ENCODE data around the gene RBFOX2.

Gene RBFOX2

DNA sequence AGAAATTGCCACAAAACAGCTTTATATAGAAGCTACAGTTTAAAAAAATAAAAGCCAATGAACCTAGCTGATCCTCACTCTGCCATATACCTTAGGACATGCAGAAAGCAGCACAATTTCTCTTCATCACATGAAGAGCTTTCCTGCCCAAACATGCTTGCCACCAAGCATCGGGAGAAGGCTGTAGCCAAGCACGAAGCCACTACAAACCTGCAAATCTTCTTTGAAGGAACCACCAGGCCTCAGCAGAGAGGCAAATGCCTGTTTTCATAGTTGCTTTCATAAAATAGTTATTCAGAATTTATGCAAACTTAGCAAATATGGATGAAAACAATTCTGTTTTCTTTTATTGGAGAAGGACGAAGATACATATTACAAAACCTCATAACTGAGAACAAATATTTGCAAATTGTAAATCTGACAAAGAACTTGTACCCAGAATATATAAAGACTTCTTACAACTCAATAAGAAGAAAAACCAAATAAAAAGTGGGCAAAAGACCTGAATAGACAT lies 100.3 kb downstream of the RBFOX2 start:
- DNase-seq (ENCODE audit: low spot score): no peak

DNA sequence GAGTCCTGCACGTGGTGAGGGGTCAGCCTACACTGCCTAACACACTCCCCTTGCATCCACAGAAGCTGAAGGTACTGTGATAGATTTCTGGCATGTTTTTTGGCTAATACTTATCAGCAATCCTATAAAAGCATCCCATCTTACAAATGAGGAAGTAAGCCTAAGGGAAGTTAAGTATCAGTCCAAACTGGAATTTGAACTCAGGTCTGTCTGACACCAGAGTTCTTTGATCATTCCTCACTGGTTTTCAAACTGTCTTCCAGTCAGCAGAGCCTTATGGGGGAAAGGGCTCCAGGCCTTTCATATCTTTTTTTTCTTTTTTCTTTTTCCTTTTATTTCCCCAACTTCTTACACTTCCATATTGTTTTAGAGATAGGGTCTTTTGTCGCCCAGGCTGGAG lies 105.6 kb downstream of the RBFOX2 start:
- no peak for DNase-seq (ENCODE audit: low spot score)

DNA sequence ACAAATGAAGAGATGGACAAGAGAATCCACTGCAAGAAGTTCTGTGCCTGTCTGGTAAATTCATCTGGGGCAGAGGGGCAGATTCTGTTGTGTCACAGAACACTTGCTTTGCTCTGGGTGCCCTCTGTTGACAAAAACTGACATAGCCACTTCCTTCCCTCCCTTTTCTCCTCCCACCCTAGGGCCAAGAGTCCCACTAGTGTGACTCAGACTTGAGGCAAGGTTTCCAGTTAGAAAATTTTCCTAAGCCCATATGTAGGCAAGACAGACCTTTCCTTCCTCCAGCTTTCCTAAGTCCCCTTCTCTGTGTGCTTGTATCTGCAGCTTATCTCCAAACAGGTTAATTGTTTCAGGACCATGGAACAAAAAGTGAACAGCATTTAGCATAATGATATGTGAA lies 106.8 kb downstream of the RBFOX2 start:
- DNase-seq (ENCODE audit: low spot score): peak; percentile 85

DNA sequence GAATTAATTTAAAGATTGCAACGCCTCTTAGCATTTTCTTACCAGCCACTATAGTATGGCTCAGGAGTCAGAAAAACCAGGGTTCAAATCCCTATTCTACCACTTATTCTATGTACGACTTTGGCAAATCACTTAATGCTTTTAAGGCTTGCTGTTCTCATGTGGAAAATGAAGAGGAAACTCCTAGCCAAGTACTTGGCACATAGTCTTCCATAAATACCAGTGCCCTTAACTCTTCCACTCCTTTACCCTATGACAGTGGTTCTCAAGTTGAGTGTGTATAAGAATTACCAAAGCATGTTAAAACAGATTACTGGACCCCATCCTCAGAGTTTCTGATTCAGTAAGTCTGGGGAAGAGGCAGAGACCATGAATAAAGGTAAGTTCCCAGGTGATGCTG lies 107.6 kb downstream of the RBFOX2 start:
- no peak for DNase-seq (ENCODE audit: low spot score)

DNA sequence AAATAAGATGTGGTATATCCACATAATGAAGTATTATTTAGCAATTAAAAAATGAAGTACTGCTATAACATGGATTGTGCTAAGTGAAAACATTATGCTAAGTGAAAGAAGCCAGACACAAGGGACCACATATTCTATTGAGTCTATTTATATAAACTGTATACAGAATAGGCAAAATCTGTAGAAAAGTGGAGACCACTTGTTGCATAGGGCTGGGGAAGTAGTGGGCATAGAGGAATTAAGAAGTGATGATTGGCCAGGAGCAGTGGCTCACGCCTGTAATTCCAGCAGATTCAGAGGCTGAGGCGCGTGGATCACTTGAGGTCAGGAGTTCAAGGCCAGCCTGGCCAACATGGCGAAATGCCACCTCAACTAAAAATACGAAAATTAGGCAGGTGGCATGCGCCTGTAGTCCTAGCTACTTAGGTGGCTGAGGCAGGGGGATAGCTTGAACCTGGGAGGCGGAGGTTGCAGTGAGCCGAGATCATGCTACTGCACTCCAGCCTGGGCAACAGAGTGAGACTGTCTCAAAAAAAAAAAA lies 109.6 kb downstream of the RBFOX2 start:
- DNase-seq (ENCODE audit: low spot score): no peak

DNA sequence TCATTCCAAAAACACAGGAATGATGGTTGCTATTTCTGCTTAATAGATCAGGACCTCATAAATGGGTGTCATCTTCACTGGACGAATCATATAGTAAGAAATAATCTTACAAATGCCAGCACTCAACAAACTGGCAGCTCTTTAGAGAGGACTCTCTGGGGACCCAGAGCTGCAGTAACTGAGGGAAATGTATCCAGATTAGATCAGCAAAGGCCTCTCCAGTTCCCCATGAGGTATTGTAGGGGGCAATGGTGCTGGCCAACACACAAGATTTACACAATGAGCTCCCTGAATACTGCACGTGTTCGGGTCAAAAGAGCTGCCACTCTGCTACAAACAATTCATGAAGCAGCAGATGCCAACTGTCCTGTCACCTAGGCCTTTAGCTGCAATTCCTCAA lies 110.2 kb downstream of the RBFOX2 start:
- no peak for DNase-seq (ENCODE audit: low spot score)

DNA sequence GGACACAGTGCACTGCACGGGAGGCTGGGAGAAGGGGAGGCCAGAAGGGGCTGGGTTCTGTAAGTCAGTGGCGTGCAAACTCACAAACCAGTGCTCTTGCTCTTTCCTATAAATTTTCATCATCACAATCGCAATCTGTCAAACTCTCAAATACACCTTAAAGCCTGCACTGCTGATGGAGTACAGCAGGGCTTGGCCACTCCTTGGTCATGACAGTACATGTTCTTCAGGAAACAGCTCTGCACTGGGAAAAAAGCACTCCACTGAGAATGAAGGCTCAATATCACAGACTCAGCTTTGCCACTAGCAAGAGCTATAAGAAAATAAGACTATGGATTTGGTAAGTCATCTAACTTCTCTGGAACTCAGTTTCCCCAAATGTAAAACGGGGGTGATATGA lies 111.0 kb downstream of the RBFOX2 start:
- no peak for DNase-seq (ENCODE audit: low spot score)

DNA sequence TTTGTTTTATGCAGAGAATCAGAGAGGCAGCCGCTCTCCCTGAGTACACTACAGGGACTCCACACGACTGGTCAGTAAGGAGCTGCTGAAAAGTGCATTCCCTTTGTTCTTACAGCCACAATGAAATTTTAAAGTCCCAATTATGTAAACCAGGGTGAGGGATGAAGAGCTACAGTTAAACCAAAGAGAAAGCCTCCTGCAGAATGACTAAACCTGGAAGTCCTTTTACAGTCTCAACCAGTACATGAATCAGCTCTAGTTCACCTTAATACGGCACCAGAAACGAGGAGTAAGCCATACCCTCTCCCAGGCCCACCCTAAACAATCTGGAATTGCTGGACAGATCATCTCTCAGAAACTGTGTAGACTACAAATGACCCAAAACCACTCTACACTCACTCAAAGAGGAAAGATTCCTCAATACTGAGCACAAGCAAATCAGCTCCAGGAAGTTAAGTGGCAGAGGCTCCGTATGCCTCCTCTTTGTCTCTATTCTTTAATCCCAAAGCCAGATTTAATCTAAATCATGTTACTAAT lies 113.1 kb downstream of the RBFOX2 start:
- no peak for DNase-seq (ENCODE audit: low spot score)

DNA sequence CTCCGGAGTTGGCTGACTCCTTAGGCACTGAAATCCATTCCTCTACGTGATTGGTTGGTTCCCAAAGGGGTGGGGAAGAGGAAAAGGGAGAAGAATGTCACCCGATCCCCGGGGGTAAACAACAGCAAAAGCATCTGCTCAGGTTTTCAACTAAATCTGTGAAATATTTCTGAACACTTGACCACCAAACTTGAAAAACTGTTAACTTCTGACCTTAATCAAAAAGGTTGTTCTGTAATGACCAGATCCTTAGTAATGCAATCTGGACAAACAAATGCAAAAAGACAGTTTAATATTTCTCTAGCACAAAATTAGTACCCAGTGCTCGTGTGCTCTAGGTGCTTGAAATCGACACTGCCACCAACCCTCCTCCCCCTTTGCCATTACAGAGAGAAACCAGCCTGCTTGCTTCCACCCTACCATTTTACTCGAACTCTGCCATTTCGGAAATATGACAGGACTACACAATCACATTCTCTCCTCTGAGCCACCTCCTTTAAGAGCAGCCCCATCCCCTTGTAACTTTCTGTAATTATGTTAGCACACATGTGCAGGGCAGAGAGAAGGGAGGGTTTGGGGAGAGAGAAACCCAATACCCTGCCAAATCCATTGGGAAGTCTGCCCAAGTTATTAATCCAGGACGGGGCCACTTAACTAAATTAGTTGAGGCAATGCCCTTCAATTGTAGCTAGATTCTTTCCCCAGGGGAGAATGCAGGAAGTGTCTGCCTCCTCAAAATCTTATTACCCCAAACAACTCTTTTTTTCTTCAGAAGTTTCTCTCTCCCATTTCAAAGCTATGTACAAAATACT lies 113.8 kb downstream of the RBFOX2 start:
- DNase-seq (ENCODE audit: low spot score): peak; percentile 87

DNA sequence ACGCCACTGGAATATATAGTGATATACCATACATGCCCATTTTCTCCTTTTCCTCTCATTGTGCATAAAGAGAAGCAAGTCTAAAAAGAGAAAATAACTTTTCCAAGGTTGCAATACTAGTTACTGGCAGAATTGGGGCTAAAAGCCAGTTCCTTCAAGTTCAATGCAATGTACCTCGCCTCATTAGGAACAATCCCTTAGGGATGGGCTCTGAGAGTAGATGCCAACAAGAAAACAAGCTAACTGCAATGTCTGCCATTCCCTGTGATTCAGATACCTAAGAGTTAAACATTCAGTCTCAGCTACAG lies 114.3 kb downstream of the RBFOX2 start:
- no peak for DNase-seq (ENCODE audit: low spot score)

DNA sequence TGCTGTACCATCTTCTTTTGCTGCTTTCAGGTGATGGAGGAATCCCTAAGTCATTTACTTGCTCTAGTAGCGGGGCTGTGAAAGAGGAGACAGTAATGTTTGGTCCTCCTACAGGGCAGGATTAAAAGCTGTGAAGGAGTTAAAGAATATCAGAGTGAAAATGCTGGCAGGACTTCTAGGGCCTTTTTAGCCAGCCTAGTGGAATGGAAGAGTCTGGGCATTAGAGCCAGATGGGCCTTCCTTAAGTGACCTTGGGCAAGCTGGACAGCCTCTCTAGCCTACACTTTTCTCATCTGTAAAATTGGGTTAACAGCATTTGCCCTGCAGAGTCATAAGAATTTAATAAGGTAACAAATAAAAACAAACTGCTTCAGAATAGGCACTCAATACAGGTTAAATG lies 114.7 kb downstream of the RBFOX2 start:
- DNase-seq (ENCODE audit: low spot score): no peak

DNA sequence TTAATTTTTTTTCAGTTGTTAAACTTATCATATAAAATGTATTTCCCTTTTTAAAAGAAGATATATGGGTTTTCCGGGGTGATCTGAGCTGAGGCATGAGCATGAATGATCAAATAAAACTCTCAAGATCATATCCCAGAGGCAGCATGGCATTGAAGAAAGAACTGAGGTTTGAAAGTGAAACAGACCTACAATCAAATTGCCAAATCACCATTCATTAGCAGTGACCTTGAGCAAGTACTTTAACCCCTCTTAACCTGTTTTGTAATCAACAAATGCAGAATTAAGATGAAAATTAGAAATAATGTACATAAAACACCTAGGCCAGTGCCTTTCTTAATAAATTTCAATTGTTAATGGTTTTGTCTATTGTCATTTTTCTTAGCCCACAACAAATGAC lies 116.0 kb downstream of the RBFOX2 start:
- DNase-seq (ENCODE audit: low spot score): no peak

DNA sequence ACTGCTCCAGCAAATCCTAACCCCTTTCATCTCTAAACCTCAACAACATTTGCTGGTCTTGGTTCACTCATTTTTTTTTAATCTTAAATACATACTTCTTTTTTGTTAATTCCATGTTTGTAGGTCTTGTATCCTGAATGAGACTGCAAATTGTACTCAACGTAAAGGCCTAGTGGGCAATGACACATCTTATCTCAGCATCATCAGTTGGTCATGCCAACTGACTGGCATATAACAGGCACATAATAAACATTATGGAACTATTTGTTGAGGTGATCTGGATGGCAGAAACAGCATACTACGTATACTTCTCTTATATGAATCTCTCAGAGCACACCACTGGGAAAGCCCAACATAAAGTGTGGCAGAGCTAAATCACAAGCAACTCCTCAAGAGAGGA lies 116.7 kb downstream of the RBFOX2 start:
- no peak for DNase-seq (ENCODE audit: low spot score)

DNA sequence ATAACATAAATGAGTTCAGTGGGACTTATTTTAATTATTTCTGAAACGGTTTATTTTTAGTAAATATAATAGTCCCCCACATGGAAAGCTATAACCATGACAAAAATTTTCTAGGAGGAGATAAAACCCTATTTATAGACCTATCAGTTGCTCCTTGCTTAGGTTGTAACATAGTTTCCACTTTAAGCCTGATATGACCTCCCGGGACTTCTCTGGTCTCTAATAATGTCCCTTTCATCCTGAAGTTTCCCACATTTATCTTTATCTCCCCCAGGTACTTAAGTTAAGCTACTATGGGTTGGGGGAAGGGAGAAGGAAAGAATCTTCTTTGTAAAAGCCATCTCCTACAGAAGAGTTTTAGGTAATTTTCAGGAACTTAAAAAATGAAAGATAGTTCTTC lies 117.7 kb downstream of the RBFOX2 start:
- no peak for DNase-seq (ENCODE audit: low spot score)

DNA sequence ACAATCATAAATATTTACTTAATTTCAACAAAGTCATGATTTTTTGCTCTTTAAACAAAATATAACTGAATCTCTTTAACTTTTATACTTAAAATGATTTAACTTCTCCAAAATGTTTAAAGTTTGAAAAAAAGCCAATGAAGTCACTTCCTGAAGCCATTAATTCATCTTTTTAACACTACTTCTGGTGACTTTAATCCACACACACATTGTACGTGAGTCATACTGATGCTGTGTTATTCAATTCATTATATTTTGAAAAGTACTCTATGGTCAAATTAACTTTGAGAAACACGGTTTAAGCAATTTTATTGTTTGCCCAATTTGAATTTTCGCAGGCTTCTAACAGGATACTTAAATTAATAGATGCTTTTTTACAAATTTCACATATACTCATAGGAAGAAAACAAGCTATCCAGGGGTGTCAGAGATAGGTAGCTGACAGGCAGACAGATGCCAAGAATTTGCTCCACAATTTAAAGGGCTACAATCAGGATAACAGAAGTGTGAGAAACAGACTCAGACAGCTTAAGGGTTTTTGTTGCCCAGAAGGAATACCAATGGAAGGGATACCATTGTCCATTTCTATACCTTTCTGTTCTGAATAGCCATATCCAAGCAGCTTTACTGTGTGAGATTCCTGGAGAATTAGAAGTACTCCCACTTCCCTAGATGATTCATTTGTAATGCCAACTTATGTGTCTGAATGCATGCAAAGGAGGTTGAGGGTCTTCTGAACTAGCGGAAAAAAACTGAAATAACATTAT lies 118.4 kb downstream of the RBFOX2 start:
- DNase-seq (ENCODE audit: low spot score): peak; percentile 24

DNA sequence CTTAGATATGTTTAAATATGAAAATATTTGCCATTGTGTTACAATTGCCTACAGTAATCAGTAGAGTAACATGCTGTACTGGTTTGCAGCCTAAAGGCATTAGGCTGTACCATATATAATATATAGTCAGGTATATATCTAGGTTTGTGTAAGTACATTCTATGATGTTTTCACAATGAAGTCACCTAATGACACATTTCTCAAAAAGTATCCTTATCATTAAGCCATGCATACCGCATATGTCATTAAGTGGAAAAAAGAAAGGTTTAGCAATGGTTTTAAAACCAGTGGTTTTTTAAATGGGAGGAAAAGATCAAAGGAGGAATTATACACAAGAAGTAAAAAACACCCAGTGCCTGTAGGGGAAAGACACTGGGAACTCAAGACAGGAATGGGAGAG lies 122.7 kb downstream of the RBFOX2 start:
- DNase-seq (ENCODE audit: low spot score): no peak

DNA sequence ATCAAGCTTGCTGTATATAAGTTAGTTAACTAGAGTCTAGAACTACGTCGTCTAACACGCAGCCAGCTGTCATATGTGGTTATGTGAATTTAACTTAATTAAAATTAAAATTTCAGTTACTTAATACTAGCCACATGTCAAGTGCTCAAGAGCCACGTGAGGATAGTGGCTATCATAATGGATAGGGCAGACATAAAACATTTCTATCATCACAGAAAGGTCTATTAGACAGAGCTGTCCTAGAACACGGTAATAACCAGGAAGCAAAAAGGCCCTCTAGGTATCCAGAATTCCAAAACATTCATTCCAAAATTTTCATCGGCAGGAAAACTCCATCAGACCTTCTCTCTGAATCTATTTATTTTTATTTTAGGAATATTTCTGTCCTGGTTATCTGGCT lies 123.9 kb downstream of the RBFOX2 start:
- no peak for DNase-seq (ENCODE audit: low spot score)

DNA sequence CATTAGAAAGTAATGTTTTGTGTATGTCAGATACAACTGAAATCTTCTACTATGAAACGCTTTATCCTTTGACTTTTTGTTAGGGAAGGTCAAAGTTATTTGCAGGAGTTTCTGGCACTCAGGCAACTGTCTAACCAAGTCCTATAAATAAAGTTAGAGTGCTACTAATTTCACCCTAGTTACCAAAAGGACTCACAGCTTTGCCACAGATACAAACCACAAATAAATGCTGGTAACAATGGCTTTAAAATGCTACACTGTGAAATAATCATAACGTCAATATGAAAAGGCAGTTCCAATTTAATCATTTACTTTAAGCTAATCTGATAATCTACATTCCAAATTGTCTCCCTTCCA lies 124.3 kb downstream of the RBFOX2 start:
- DNase-seq (ENCODE audit: low spot score): no peak

DNA sequence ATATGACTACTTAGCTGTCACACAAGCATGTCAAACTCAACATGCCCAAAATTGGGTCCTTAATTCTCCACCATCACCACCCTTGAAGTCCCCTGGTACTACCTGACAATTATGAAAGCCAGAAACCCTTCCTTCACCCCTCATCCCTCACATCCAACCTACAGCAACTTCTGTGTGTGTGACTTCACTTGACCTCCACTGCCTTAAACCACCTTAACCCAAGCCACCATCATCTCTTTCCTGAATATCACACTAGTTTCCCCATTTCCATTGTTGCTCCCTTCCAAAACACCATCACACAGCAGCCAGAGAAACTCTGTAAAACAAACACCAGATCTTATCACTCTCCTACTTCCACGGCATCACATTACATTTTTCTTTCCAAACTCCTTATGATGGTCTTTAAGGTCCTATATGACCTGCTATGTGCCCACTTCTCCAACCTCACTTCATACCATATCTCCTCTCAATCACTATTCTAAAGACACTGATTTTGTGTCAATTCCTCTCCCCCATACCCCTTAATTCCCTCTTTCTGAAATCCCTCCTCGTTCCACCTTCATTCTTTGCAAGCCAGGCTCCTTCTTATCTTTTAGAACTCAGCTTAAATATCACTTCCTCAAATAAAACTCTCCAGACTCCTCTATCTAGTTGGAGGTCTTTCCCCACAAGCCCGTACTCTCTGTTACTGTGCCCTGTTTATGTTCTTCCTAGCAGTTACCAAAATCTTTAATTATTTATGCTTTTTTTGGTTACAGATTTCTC lies 124.9 kb downstream of the RBFOX2 start:
- no peak for DNase-seq (ENCODE audit: low spot score)

DNA sequence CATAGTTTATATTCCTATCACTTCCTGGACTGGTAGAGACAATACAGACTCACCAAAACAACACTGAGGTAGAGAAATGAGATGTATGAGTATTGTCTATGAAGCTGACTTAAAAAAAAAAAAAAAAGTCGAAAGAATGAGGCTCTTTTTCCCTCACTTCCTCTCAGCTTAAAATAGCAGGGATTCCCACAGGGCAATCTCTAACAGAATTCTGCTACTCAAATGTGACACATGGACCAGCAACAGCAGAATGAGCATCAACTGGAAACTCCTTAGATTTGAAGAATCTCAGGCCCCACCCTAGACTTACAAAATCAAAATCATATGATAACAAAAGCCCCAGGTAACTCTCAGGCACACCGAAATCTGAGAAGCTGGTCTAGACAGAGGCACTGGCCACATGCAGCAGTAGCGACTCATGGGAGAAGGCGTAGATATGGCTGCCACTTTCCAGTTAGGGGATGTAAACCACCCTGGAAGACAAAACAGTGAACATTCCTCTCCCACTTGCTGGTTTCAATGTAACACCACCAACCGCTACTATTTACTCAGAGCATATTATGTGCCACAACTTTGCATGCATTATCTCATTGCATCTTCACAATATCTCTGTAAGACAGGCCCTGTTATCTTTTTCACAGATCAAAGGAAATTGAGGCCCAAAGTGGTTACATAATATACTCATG lies 128.0 kb downstream of the RBFOX2 start:
- DNase-seq (ENCODE audit: low spot score): peak; percentile 54

DNA sequence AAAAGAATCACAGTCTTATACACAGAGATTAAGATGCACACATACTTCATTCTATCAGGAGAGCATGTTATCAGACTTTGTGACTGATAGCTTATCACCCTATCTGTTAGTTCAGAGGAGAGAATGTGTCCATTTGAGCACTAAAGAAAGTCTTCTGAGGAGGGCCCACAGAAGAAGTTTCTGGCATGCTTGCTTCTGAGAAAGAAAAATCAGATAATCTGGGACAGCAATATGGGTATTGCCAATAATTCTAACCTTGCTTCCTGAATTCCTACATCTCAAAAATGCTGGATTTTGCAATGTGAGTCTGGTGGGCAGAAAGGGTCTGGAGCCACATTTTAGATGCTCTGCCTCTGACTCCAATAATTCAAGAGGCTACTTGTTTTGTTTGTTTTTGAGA lies 128.9 kb downstream of the RBFOX2 start:
- DNase-seq (ENCODE audit: low spot score): no peak
